Lung (tissue), 12 donors: ENCODE results near the gene SLC25A48. TPM values are rescaled to one million over a fixed set of nuclear protein-coding genes. Genes with fewer than 3 reads are reported as not detected.

ENCODE experiments used
- ATAC-seq: fragments of 200-7000 bp; cut with Tn5 transposase; one replicate; pipeline ENCODE4 v1.9.1; 2020; ENCODE audit warnings: moderate number of reproducible peaks; ENCODE audit not compliant: insufficient read depth, low FRiP score
- DNase-seq, 3 donors: peaks; one replicate each; pipeline ENCODE4 v3.0.0-alpha.2; 2013 to 2017
- H3K27ac ChIP-seq, 2 donors: one replicate each; pipeline ENCODE4 v1.5.1; 2013; ENCODE audit warnings: mild to moderate bottlenecking in 2 of 2, moderate library complexity in 2 of 2, control low read depth in 1 of 2, inconsistent platforms in 1 of 2, low read depth in 1 of 2, low read length in 1 of 2
- H3K27me3 ChIP-seq, 3 donors: one replicate each; pipeline ENCODE4 v1.5.1; 2013; ENCODE audit warnings: low read length in 2 of 3; ENCODE audit not compliant: control insufficient read depth in 3 of 3, insufficient read depth in 3 of 3
- H3K36me3 ChIP-seq, 4 donors: one replicate each; pipeline ENCODE4 v1.5.1; 2013; ENCODE audit warnings: low read length in 4 of 4, mild to moderate bottlenecking in 1 of 4, moderate library complexity in 1 of 4; ENCODE audit not compliant: control insufficient read depth in 4 of 4, insufficient read depth in 4 of 4
- H3K4me1 ChIP-seq, 5 donors: one replicate each; pipeline ENCODE4 v1.5.1; 2013; ENCODE audit warnings: low read length in 5 of 5, mild to moderate bottlenecking in 2 of 5, moderate library complexity in 1 of 5; ENCODE audit not compliant: control insufficient read depth in 5 of 5, insufficient read depth in 5 of 5
- H3K4me3 ChIP-seq: one replicate; pipeline ENCODE4 v1.5.1; 2013; ENCODE audit warnings: mild to moderate bottlenecking, control low read depth, moderate library complexity
- H3K9ac ChIP-seq, 2 donors: one replicate each; pipeline ENCODE4 v1.5.1; 2013; ENCODE audit warnings: low read length in 2 of 2, control low read depth in 1 of 2; ENCODE audit not compliant: insufficient read depth in 1 of 2
- H3K9me3 ChIP-seq, 4 donors: one replicate each; pipeline ENCODE4 v1.5.1; 2013; ENCODE audit warnings: low read length in 3 of 4, mild to moderate bottlenecking in 1 of 4, moderate library complexity in 1 of 4; ENCODE audit not compliant: control insufficient read depth in 4 of 4, insufficient read depth in 3 of 4
- WGBS, 2 donors: extraction: QIAGEN DNeasy Blood & Tissue Kit; methylation state at CpG; one replicate each; pipeline ENCODE4 v1.1.7; 2013; 5-methylcytosine and 5-hydroxymethylcytosine counted together
- polyA plus RNA-seq, 2 donors: library from polyadenylated mRNA; stranded (reverse); fragments of 200-250 nt; gene quantifications; one replicate each; pipeline ENCODE4 v1.2.1, GENCODE V29; 2013
- total RNA-seq, 2 donors: library from RNA; depleted of rRNA in 1 of 2; stranded (reverse); fragments of >200 nt in 1 of 2; gene quantifications; one replicate each; pipeline ENCODE4 v1.2.1, GENCODE V29; 2014 to 2021
- TF ChIP-seq, protein P1 (sequence below): IDR thresholded peaks from 2 replicates; pipeline ENCODE4 v1.5.1; 2012; ENCODE audit warnings: mild to moderate bottlenecking; ENCODE audit errors: control extremely low read depth, extremely low read depth
- donor health status: control.
- donor health status: control.
- donor health status: Bipolar disorder and iron deficiency.
- donor health status: healthy.
- donor health status: DM: yes; HTN: yes; CAD: no.

The SLC25A48 gene
- total and polyA plus RNA-seq, 4 donors = not detected

DNA sequence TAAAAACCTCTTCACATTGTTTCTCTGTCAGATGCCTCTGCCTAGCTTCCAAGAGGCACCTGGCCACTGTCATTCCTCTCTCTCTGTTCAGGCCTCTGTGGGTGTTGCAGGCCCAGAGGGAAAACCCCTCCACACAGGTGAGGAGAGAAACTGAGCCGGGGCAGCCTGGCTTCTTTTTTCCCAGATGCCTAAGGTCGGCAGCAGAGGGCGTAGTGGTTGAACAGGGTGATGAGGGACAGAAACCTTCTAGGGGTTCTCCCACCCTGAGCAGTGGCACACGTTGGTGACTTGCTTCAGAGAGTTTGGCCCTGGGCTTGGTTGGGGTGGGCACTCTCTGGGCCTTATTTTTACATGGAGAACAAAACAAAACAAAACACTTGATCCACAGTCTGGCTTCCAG is 49.0 kb downstream of the SLC25A48 start:
- 48 to 55% methylated on average over 4 of the region's 4 CpGs for WGBS, 2 donors

DNA sequence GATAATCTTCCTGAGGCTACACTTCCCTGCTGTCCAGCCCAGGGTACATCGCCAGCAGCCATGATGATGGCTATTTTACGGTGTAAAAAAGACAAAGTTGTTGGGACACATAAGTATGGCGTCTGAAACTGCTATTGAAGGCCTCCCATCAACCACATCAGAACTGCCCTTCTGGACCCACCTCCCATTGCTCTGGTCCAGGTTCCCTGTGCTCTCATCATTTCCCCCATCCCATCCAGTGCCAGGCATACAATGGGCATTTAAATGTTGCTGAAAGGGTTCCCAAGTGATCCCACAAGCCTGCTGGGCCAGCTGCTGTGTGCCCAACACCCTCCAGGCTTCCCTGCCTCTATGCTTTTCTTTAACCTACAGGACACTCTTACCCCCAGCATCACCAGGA is 50.6 kb downstream of the SLC25A48 start:
- H3K27me3 ChIP-seq = peaks cover 0 to 4% (median 0%) of the 10 kb centered on the region in 3 donors
- H3K36me3 ChIP-seq = no peaks in the 10 kb centered on the region
- H3K9me3 ChIP-seq = no peaks in the 10 kb centered on the region
- 87 to 93% methylated on average over 3 of the region's 3 CpGs for WGBS, 2 donors
- peaks cover 0 to 16% (median 3%) of the 10 kb centered on the region in 5 donors for H3K4me1 ChIP-seq
- no peak for DNase-seq
- no peak overlapping the region for H3K27ac ChIP-seq
- H3K9ac ChIP-seq = no peak overlapping the region
- no peak for ATAC-seq
- H3K4me3 ChIP-seq = no peak overlapping the region
- TF ChIP-seq, protein P1, sequence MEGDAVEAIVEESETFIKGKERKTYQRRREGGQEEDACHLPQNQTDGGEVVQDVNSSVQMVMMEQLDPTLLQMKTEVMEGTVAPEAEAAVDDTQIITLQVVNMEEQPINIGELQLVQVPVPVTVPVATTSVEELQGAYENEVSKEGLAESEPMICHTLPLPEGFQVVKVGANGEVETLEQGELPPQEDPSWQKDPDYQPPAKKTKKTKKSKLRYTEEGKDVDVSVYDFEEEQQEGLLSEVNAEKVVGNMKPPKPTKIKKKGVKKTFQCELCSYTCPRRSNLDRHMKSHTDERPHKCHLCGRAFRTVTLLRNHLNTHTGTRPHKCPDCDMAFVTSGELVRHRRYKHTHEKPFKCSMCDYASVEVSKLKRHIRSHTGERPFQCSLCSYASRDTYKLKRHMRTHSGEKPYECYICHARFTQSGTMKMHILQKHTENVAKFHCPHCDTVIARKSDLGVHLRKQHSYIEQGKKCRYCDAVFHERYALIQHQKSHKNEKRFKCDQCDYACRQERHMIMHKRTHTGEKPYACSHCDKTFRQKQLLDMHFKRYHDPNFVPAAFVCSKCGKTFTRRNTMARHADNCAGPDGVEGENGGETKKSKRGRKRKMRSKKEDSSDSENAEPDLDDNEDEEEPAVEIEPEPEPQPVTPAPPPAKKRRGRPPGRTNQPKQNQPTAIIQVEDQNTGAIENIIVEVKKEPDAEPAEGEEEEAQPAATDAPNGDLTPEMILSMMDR = no peak

More for the DNA sequence above, 49.0 kb downstream of the SLC25A48 start:
- H3K27me3 ChIP-seq = peaks cover 0 to 4% (median 0%) of the 10 kb centered on the region in 3 donors
- peaks cover 0 to 7% (median 3%) of the 10 kb centered on the region in 5 donors for H3K4me1 ChIP-seq
- H3K4me3 ChIP-seq = no peak overlapping the region
- no peak overlapping the region for H3K27ac ChIP-seq
- no peak overlapping the region for H3K9ac ChIP-seq
- DNase-seq (no peak), ATAC-seq (no peak)
- TF ChIP-seq, protein P1 = no peak
- H3K9me3 ChIP-seq = no peaks in the 10 kb centered on the region
- no peaks in the 10 kb centered on the region for H3K36me3 ChIP-seq

DNA sequence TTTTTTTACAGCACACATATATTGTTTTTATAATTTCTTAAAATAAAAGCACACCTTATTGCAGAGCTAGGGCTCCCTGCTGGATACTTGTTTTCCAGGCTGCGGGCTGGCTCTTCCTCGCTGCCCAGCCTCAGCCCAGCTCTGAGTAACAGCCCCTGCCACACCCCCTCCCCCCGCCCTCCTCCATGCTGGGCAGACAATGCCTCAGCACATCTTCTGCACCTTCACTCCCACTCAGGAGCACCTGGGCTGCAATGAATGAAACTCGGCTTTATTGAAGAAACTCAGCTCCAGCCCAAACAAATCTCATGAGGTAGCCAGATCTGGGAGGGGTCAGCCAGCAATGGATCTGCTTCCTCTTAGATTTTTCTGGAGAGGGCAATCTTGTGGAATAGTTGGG is 51.7 kb downstream of the SLC25A48 start:
- 46 to 61% methylated on average over 4 of the region's 4 CpGs for WGBS, 2 donors
- Histone ChIP-seq H3K36me3 (no peaks in the 10 kb centered on the region), H3K27me3 (peaks cover 0 to 4% (median 0%) of the 10 kb centered on the region in 3 donors), H3K9me3 (no peaks in the 10 kb centered on the region), H3K4me3 (no peak overlapping the region), H3K9ac (no peak overlapping the region), H3K27ac (no peak overlapping the region), H3K4me1 (peaks cover 0 to 26% (median 4%) of the 10 kb centered on the region in 5 donors)
- no peak for ATAC-seq
- no peak for DNase-seq
- TF ChIP-seq, protein P1 = no peak

DNA sequence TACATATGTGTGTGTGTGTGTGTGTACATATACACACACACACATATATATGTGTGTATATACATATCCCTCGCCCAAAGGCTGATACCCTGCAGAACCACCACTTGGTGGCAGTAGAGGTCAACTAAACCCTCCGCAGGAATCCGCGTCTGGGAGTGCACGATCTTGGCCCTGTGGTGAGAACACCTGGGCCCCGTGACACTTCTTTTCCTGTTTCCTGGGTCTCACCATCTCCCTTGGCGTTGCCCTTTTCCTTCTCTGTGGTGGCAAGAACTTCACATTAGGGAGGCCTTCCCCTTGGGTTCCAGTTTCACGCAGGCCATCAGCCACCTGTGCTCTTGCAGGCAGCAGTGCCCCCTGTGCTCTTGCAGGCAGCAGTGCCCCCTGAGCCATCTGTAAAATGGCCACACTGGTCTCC is 53.0 kb downstream of the SLC25A48 start:
- no peak overlapping the region for H3K27ac ChIP-seq
- WGBS, 2 donors = 4 to 9% methylated on average over 8 of the region's 8 CpGs
- no peak overlapping the region for H3K9ac ChIP-seq
- peak; percentile 61 for ATAC-seq
- H3K27me3 ChIP-seq = peaks cover 0 to 4% (median 0%) of the 10 kb centered on the region in 3 donors
- peaks cover 0 to 38% (median 15%) of the 10 kb centered on the region in 5 donors for H3K4me1 ChIP-seq
- DNase-seq = peak; percentile 75 to 80 (median 76)
- H3K4me3 ChIP-seq = no peak overlapping the region
- TF ChIP-seq, protein P1 = peak; percentile 74
- H3K9me3 ChIP-seq = no peaks in the 10 kb centered on the region
- no peaks in the 10 kb centered on the region for H3K36me3 ChIP-seq
